Uterus (tissue), 4 donors: ENCODE measurements around the gene CLCF1. TPM values are rescaled to one million over a fixed set of nuclear protein-coding genes. Genes with fewer than 3 reads are reported as not detected.

Source experiments
- DNase-seq, 2 donors: peaks; one replicate each; pipeline ENCODE4 v3.0.0-alpha.2; 2019 to 2020
- H3K27ac ChIP-seq, 2 donors: fragments of 200-600 bp; sonication (generic); 1 replicate in 1 of 2; 2 replicates in 1 of 2; pipeline ENCODE4 v1.5.1; 2016 to 2018
- H3K27me3 ChIP-seq, 2 donors: fragments of 200-600 bp; sonication (generic); one replicate each; pipeline ENCODE4 v1.5.1; 2018 to 2019; ENCODE audit warnings: control low read depth in 1 of 2
- H3K36me3 ChIP-seq, 2 donors: fragments of 200-600 bp; sonication (generic); one replicate each; pipeline ENCODE4 v1.5.1; 2019; ENCODE audit warnings: control low read depth in 1 of 2
- H3K4me1 ChIP-seq, 2 donors: fragments of 200-600 bp; sonication (generic); one replicate each; pipeline ENCODE4 v1.5.1; 2018 to 2019; ENCODE audit warnings: control low read depth in 1 of 2
- H3K4me3 ChIP-seq, 2 donors: fragments of 200-600 bp; sonication (generic); 1 replicate in 1 of 2; 2 replicates in 1 of 2; pipeline ENCODE4 v1.5.1; 2018 to 2019; ENCODE audit warnings: mild to moderate bottlenecking in 1 of 2
- H3K9me3 ChIP-seq, 2 donors: fragments of 200-600 bp; sonication (generic); one replicate each; pipeline ENCODE4 v1.5.1; 2019; ENCODE audit warnings: control low read depth in 1 of 2
- CTCF ChIP-seq, 4 experiments: fragments of 200-600 bp in 2 of 4; fragments of 450-650 bp in 2 of 4; sonication (generic) in 2 of 4; IDR thresholded peaks; one replicate each; pipeline ENCODE4 v1.5.1; 2016 to 2019; ENCODE audit warnings: antibody characterized with exemption in 4 of 4, mild to moderate bottlenecking in 2 of 4, moderate library complexity in 1 of 4
- POLR2A ChIP-seq, 2 donors: fragments of 450-650 bp; IDR thresholded peaks; one replicate each; pipeline ENCODE4 v1.6.1; 2016; ENCODE audit warnings: antibody characterized with exemption in 2 of 2, mild to moderate bottlenecking in 1 of 2, moderate library complexity in 1 of 2
- intact Hi-C: fragments of 100-400 bp; cut with DNase I; formaldehyde crosslinking; loops from one replicate; pipeline ENCODE4 v1.15.1; 2023; ENCODE audit warnings: low total_unique reads
- total RNA-seq, 4 donors: library from RNA; depleted of rRNA in 3 of 4; stranded (reverse); fragments of >200 nt in 3 of 4; gene quantifications; one replicate each; pipeline versions ENCODE4 v1.1.0 to v1.2.4, GENCODE V29; 2014 to 2023
- donor health status: DM: yes; HTN: yes; CAD: no.

Gene CLCF1
- total RNA-seq, 4 donors from 2014 or later: 0.77 to 19.3 (median 7.4) TPM

DNA sequence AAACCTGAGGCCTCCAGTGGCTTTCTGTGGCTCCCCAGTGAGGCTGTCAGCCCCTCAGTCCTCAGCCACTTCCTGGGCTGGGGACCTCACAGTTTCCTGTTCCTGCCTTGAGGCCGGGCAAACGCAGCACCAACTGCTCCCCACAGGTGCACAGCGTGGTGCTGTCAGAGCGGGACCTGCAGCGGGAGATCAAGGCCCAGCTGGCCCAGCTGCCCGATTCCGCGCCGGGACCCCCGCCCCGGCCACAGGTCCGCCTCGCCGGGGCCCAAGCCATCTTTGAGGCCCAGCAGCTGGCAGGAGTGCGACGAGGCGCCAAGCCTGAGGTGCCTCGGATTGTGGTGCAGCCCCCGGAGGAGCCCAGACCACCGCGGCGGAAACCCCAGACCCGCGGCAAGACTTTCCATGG, 35.9 kb upstream of the CLCF1 start:
- peaks cover 0 to 20% of the 10 kb centered on the region in 2 donors for H3K27me3 ChIP-seq
- H3K36me3 ChIP-seq: no peaks in the 10 kb centered on the region
- H3K9me3 ChIP-seq: no peaks in the 10 kb centered on the region
- no peak overlapping the region for H3K4me3 ChIP-seq
- TF ChIP-seq POLR2A (IDR thresholded peaks at IDR 0.05) (no peak), CTCF (IDR thresholded peaks at IDR 0.05) (no peak)
- intact Hi-C loops: no loop called here
- H3K4me1 ChIP-seq: no peaks in the 10 kb centered on the region
- DNase-seq: no peak
- no peak overlapping the region for H3K27ac ChIP-seq

- H3K4me1 ChIP-seq: no peaks in the 10 kb centered on the region
- no peak for DNase-seq
- no peaks in the 10 kb centered on the region for H3K9me3 ChIP-seq
- no peak for TF ChIP-seq CTCF (IDR thresholded peaks at IDR 0.05)
- no peak for TF ChIP-seq POLR2A (IDR thresholded peaks at IDR 0.05)
- H3K27me3 ChIP-seq: peaks cover 0 to 20% of the 10 kb centered on the region in 2 donors
- intact Hi-C loops: no loop called here
- H3K27ac ChIP-seq: no peak overlapping the region
- no peaks in the 10 kb centered on the region for H3K36me3 ChIP-seq
- H3K4me3 ChIP-seq: no peak overlapping the region
Observed at GRCh38 chr11:67408437-67409200, 35.2 kb upstream of the CLCF1 start.

- no peak overlapping the region for H3K27ac ChIP-seq
- H3K4me3 ChIP-seq: no peak overlapping the region
- TF ChIP-seq POLR2A (IDR thresholded peaks at IDR 0.05): no peak
- TF ChIP-seq CTCF (IDR thresholded peaks at IDR 0.05): no peak
- no peaks in the 10 kb centered on the region for H3K9me3 ChIP-seq
- no peaks in the 10 kb centered on the region for H3K36me3 ChIP-seq
- peaks cover 0 to 20% of the 10 kb centered on the region in 2 donors for H3K27me3 ChIP-seq
- intact Hi-C loops: no loop called here
- no peak for DNase-seq
- H3K4me1 ChIP-seq: no peaks in the 10 kb centered on the region
Observed at GRCh38 chr11:67407688-67408163, 34.3 kb upstream of the CLCF1 start.

DNA sequence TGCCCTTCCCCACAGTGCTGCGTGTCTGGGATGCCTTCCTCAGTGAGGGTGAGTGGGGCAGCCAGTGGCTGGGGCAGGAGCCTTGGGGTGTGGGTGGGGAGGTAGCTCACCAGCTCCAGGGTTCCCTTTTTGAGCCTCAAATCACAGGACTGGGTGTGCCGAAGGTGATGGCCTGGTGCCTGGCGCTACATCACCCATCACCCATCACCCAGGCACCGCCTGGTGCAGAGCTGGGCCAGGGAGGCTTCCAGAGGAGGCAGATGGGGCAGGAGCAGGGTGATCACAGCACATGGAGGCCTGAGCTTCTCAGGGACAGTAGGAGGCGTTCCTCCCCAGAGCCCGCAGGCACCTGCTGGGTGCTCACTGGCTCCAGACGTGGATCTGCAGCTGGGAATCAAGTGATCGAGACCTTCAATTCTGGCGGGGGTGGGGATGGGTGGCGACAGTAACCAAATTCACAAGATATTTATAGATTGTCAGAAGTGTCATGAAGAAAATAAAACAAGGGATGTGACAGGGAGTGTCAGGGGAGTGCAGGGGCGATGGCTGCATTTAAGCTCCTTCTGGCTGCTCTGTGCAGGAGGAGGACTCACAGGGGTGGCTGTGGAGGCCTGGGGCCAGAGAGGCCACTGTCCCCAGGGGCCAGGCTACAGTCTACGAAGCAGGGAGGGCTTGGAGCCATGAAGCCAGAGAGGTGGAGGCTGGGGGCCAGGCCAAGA, 33.7 kb upstream of the CLCF1 start:
- intact Hi-C loops: no loop called here
- Histone ChIP-seq H3K9me3 (no peaks in the 10 kb centered on the region), H3K4me1 (no peaks in the 10 kb centered on the region), H3K4me3 (no peak overlapping the region), H3K27ac (no peak overlapping the region), H3K36me3 (no peaks in the 10 kb centered on the region), H3K27me3 (peaks cover 0 to 20% of the 10 kb centered on the region in 2 donors)
- DNase-seq: no peak
- TF ChIP-seq CTCF (IDR thresholded peaks at IDR 0.05) (no peak), POLR2A (IDR thresholded peaks at IDR 0.05) (no peak)

DNA sequence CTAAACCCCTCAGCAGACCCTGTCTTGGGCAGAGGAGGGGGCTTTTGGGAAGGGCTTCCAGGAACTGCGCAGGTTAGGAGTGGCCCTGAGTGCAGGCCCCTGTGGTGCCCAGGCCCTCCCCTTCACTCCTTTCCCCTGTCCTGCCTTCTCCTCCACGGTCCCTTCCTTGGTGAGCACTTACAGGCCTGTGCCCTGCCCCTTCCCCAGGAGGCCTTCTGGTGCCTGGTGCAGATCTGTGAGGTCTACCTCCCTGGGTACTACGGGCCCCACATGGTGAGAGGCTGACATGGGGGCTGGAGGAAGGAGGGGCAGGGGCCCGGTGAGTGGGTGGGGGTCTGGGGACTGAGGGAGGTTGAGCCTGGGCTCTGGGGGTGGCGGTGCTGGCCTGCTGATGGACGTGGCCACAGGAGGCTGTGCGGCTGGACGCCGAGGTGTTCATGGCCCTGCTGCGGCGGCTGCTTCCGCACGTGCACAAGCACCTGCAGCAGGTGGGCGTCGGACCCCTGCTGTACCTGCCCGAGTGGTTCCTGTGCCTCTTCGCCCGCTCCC, 33.1 kb upstream of the CLCF1 start:
- Histone ChIP-seq H3K4me1 (no peaks in the 10 kb centered on the region), H3K27me3 (peaks cover 0 to 20% of the 10 kb centered on the region in 2 donors), H3K36me3 (no peaks in the 10 kb centered on the region), H3K27ac (no peak overlapping the region), H3K9me3 (no peaks in the 10 kb centered on the region), H3K4me3 (no peak overlapping the region)
- TF ChIP-seq POLR2A (IDR thresholded peaks at IDR 0.05) (no peak), CTCF (IDR thresholded peaks at IDR 0.05) (no peak)
- no peak for DNase-seq
- intact Hi-C loops: no loop called here
